Endothelial cell of umbilical vein (primary cell): ENCODE measurements around the gene P3H2. TPM values are rescaled to one million over a fixed set of nuclear protein-coding genes. Genes with fewer than 3 reads are reported as not detected.

Experiments used
- BruUV-seq: library from RNA; stranded (reverse); fragments of 400-500 nt; replicated peaks from 2 replicates; lab custom pipeline; 2021; lab: Mats Ljungman, UMichigan
- CTCF ChIA-PET: fragments of 300-600, 350-600 bp; sonication (Branson Sonifier 250); formaldehyde crosslinking; loops from one replicate; lab custom pipeline; 2021; ENCODE audit warnings: antibody characterized with exemption, inconsistent platforms; lab: Charles Lee
- POLR2A ChIA-PET: fragments of 300-600, 350-600 bp; sonication (Branson Sonifier 250); formaldehyde crosslinking; loops from one replicate; lab custom pipeline; 2021; ENCODE audit warnings: antibody characterized with exemption, inconsistent platforms; lab: Charles Lee
- DNase-seq: peaks from one replicate; pipeline ENCODE4 v3.0.0-alpha.2; 2011; ENCODE audit warnings: low read depth, low spot score
- FAIRE-seq: peaks from 2 replicates; lab custom pipeline; 2011; peaks lifted over from hg19 to GRCh38; lab: Jason Lieb, UNC
- H2AFZ ChIP-seq: 2 replicates; pipeline ENCODE4 v1.6.0; 2012; ENCODE audit warnings: low read depth, low read length, control low read depth, inconsistent platforms
- H3K27ac ChIP-seq: 2 replicates; pipeline ENCODE4 v1.5.1; 2011; ENCODE audit warnings: low read depth, mild to moderate bottlenecking, control low read depth, low read length, moderate library complexity; ENCODE audit not compliant: insufficient read depth
- H3K27me3 ChIP-seq, 2 experiments: 2 replicates each; pipeline versions ENCODE4 v1.6.0 to v1.6.1; 2011; ENCODE audit warnings: low read length in 2 of 2, mixed read lengths in 1 of 2; ENCODE audit not compliant: control insufficient read depth in 2 of 2, insufficient read depth in 2 of 2
- H3K36me3 ChIP-seq, 2 experiments: 2 replicates in 1 of 2; 3 replicates in 1 of 2; pipeline ENCODE4 v1.5.1; 2011; ENCODE audit warnings: low read length in 2 of 2, mild to moderate bottlenecking in 1 of 2, moderate library complexity in 1 of 2; ENCODE audit not compliant: control insufficient read depth in 2 of 2, insufficient read depth in 2 of 2; ENCODE audit errors: extremely low read depth in 1 of 2
- H3K4me1 ChIP-seq: 3 replicates; pipeline ENCODE4 v1.5.1; 2011; ENCODE audit warnings: mild to moderate bottlenecking, low read length; ENCODE audit not compliant: control insufficient read depth, insufficient read depth; ENCODE audit errors: extremely low read depth
- H3K4me2 ChIP-seq: 2 replicates; pipeline ENCODE4 v1.6.1; 2011; ENCODE audit warnings: low read length, control low read depth, mixed read lengths; ENCODE audit not compliant: insufficient read depth
- H3K4me3 ChIP-seq, 3 experiments: fragments of 200-600 bp in 1 of 3; sonication (generic), shearing (Covaris generic) in 1 of 3; replicated peaks in 1 of 3; 2 replicates each; pipeline ENCODE4 v1.5.1; 2011 to 2016; ENCODE audit warnings: control low read depth in 3 of 3, low read length in 3 of 3, mild to moderate bottlenecking in 2 of 3, inconsistent platforms in 1 of 3, low read depth in 1 of 3, moderate library complexity in 1 of 3; ENCODE audit not compliant: insufficient read depth in 1 of 3
- H3K79me2 ChIP-seq: 2 replicates; pipeline ENCODE4 v1.6.0; 2012; ENCODE audit warnings: low read length, inconsistent platforms; ENCODE audit not compliant: control insufficient read depth, insufficient read depth
- H3K9ac ChIP-seq: replicated peaks from 2 replicates; pipeline ENCODE3; 2011; ENCODE audit warnings: low read length, control low read depth; ENCODE audit not compliant: insufficient read depth; ENCODE audit errors: extremely low read depth
- H3K9me1 ChIP-seq: replicated peaks from 3 replicates; pipeline ENCODE4 v1.6.0; 2011; ENCODE audit warnings: mild to moderate bottlenecking, low read length; ENCODE audit not compliant: control insufficient read depth, insufficient read depth; ENCODE audit errors: extremely low read depth
- H3K9me3 ChIP-seq: replicated peaks from 2 replicates; pipeline ENCODE4 v1.5.1; 2012; ENCODE audit warnings: low read length, inconsistent platforms; ENCODE audit not compliant: control insufficient read depth, insufficient read depth
- H4K20me1 ChIP-seq: replicated peaks from 2 replicates; pipeline ENCODE3; 2011; ENCODE audit warnings: mild to moderate bottlenecking, low read length; ENCODE audit not compliant: control insufficient read depth, insufficient read depth; ENCODE audit errors: extremely low read depth
- CTCF ChIP-seq, 2 donors: IDR thresholded peaks; 1 replicate in 1 of 2; 2 replicates in 1 of 2; pipeline ENCODE4 v1.5.1; 2011; ENCODE audit warnings: low read length in 2 of 2, mild to moderate bottlenecking in 2 of 2, moderate library complexity in 2 of 2, control low read depth in 1 of 2, inconsistent platforms in 1 of 2, low read depth in 1 of 2; ENCODE audit not compliant: insufficient read depth in 1 of 2; ENCODE audit errors: extremely low read depth in 1 of 2
- EZH2 ChIP-seq: IDR thresholded peaks from 2 replicates; pipeline ENCODE4 v1.6.1; 2012; ENCODE audit warnings: borderline replicate concordance, low read depth, mild to moderate bottlenecking, moderate library complexity, low read length, inconsistent platforms; ENCODE audit not compliant: severe bottlenecking
- FOS ChIP-seq: IDR thresholded peaks from 2 replicates; pipeline ENCODE4 v1.6.1; 2011; ENCODE audit warnings: mild to moderate bottlenecking, low read length, moderate library complexity, borderline replicate concordance; ENCODE audit not compliant: insufficient read depth
- GATA2 ChIP-seq: IDR thresholded peaks from 2 replicates; pipeline ENCODE4 v1.7.0; 2011; ENCODE audit warnings: low read depth, mild to moderate bottlenecking, moderate library complexity, mixed read lengths, low read length; ENCODE audit not compliant: insufficient read length, insufficient read depth
- JUN ChIP-seq: IDR thresholded peaks from 2 replicates; pipeline ENCODE4 v1.6.1; 2011; ENCODE audit warnings: borderline replicate concordance, low read depth; ENCODE audit not compliant: insufficient read length, insufficient read depth
- MYC ChIP-seq: IDR thresholded peaks from one replicate; pipeline ENCODE4 v1.6.1; 2011; ENCODE audit warnings: mild to moderate bottlenecking, low read depth, low read length
- POLR2A ChIP-seq: IDR thresholded peaks from 2 replicates; pipeline ENCODE4 v1.6.1; 2012; ENCODE audit warnings: low read depth, mild to moderate bottlenecking, control low read depth, low read length
- POLR2AphosphoS5 ChIP-seq: IDR thresholded peaks from 2 replicates; pipeline ENCODE4 v1.6.1; 2012; ENCODE audit warnings: low read depth, mild to moderate bottlenecking, control low read depth, low read length, moderate library complexity; ENCODE audit not compliant: insufficient read depth
- dilution Hi-C: fragments of 300-500 bp; cut with MboI; formaldehyde crosslinking; loops from one replicate; pipeline ENCODE4 v1.15.0; 2019; ENCODE audit warnings: low sequenced_read_pairs; ENCODE audit not compliant: extremely low pct_ligation_motif_present
- intact Hi-C: fragments of 100-400 bp; cut with micrococcal nuclease; formaldehyde crosslinking; loops from one replicate; pipeline ENCODE4 v1.10.0; 2022
- polyA plus RNA-seq, 4 experiments: library from polyadenylated mRNA; depleted of rRNA in 3 of 4; stranded (reverse) in 3 of 4; unstranded in 1 of 4; fragments of >200 nt; gene quantifications; 2 replicates each; pipeline versions ENCODE4 v1.2.1 to v1.2.3, GENCODE V29; 2011 to 2012; ENCODE audit warnings: missing spikeins in 1 of 4
- total RNA-seq: library from RNA; stranded (reverse); gene quantifications from 2 replicates; pipeline ENCODE4 v1.2.3, GENCODE V29; 2021
- TF ChIP-seq, protein P1 (sequence below): IDR thresholded peaks from 2 replicates; pipeline ENCODE4 v1.6.1; 2011; ENCODE audit not compliant: insufficient read depth, insufficient read length

P3H2 gene
- total and polyA plus RNA-seq, 2 donors (not counting 3 experiments of a cell fraction or from before 2014, with no cell fraction given) = 6.6 to 6.8 TPM

DNA sequence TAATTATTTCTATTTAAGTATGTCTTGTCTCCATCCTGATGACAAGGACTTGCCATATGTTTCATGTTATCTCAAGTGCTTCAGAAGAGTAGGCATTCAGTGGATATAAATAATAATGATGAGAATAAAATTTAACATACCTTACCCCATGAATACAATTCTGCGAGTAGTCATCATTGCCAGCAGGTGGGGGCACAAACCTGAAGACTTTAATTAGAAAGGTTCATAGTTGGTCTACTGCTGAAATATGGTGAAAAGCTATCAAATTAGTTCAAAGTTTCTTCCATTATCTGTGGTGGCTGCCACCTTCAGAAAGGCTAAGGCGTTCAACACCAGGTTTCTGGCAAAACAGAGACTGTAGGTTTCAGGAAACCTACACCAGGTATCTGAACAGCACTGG lies 100.9 kb downstream of the P3H2 start:
- H2AFZ ChIP-seq = no peak overlapping the region
- intact Hi-C loops = loop anchor here (10.0 kb wide), 1 partner anchor 545 kb away; no protein-coding TSS in a partner anchor
- dilution Hi-C loops = no loop called here
- H3K9me3 ChIP-seq = no peaks in the 10 kb centered on the region
- TF ChIP-seq JUN (no peak), MYC (no peak), FOS (no peak), GATA2 (no peak), POLR2AphosphoS5 (no peak), CTCF (IDR thresholded peaks at IDR 0.05; ENCODE audit: extremely low read depth in 1 of 2, insufficient read depth in 1 of 2, low read depth in 1 of 2, low read length in 2 of 2) (no peak), EZH2 (no peak), POLR2A (no peak)
- TF ChIP-seq, protein P1, sequence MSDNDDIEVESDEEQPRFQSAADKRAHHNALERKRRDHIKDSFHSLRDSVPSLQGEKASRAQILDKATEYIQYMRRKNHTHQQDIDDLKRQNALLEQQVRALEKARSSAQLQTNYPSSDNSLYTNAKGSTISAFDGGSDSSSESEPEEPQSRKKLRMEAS = no peak
- no peaks in the 10 kb centered on the region for H3K27me3 ChIP-seq
- no TSS peak for BruUV-seq
- H4K20me1 ChIP-seq = no peaks in the 10 kb centered on the region
- peaks cover 9% of the 10 kb centered on the region for H3K4me1 ChIP-seq
- ChIA-PET CTCF (interaction anchor here (0.9 to 2.4 kb wide), 6 partner anchors 72 to 404 kb away, joined by 3 to 19 read pairs (median 8); partner anchors contain the start of genes CLDN1 and P3H2), POLR2A (no interaction called here)
- FAIRE-seq (no peak), DNase-seq (no peak)
- no peak overlapping the region for H3K27ac ChIP-seq
- H3K9ac ChIP-seq = no peak overlapping the region
- H3K79me2 ChIP-seq = no peaks in the 10 kb centered on the region
- no peak overlapping the region for H3K4me3 ChIP-seq
- no peaks in the 10 kb centered on the region for H3K36me3 ChIP-seq
- H3K4me2 ChIP-seq = no peak overlapping the region
- H3K9me1 ChIP-seq = no peaks in the 10 kb centered on the region
